ENCODE measurements around the gene JSRP1.
A peak's percentile ranks its signal among the peaks of the same experiment; 100 is the strongest.

JSRP1 gene

GRCh38 chr19:2246801-2247361 lies 9.3 kb downstream of the JSRP1 start:
- DNase-seq (ENCODE audit: low read depth): no peak

GRCh38 chr19:2246014-2246620 lies 10.1 kb downstream of the JSRP1 start:
- no peak for DNase-seq (ENCODE audit: low read depth)

- no peak for DNase-seq (ENCODE audit: low read depth)
These were observed 10.9 kb downstream of the JSRP1 start for GRCh38 chr19:2245273-2245672.

GRCh38 chr19:2244486-2244885 lies 11.7 kb downstream of the JSRP1 start:
- no peak for DNase-seq (ENCODE audit: low read depth)

DNA sequence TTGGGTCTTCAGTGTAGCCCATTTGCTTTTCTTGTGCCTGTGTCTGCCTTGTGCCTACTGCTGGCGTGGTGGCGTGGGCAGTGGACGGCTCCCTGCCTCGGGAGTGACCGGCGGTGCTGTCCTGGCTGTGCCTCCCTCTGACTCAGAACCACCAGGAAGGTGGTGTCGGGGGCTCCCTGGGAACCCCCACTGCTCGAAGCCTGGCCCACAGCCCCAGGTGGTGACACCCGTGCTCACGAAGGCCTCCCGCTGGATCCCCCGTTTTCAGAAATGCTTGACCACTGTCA lies 12.1 kb downstream of the JSRP1 start:
- no peak for DNase-seq (ENCODE audit: low read depth)

- DNase-seq (ENCODE audit: low read depth): no peak
These were observed 12.7 kb downstream of the JSRP1 start for GRCh38 chr19:2243274-2244124.

GRCh38 chr19:2242816-2243215 lies 13.4 kb downstream of the JSRP1 start:
- no peak for DNase-seq (ENCODE audit: low read depth)

GRCh38 chr19:2242092-2242537 lies 14.1 kb downstream of the JSRP1 start:
- DNase-seq (ENCODE audit: low read depth): no peak

DNA sequence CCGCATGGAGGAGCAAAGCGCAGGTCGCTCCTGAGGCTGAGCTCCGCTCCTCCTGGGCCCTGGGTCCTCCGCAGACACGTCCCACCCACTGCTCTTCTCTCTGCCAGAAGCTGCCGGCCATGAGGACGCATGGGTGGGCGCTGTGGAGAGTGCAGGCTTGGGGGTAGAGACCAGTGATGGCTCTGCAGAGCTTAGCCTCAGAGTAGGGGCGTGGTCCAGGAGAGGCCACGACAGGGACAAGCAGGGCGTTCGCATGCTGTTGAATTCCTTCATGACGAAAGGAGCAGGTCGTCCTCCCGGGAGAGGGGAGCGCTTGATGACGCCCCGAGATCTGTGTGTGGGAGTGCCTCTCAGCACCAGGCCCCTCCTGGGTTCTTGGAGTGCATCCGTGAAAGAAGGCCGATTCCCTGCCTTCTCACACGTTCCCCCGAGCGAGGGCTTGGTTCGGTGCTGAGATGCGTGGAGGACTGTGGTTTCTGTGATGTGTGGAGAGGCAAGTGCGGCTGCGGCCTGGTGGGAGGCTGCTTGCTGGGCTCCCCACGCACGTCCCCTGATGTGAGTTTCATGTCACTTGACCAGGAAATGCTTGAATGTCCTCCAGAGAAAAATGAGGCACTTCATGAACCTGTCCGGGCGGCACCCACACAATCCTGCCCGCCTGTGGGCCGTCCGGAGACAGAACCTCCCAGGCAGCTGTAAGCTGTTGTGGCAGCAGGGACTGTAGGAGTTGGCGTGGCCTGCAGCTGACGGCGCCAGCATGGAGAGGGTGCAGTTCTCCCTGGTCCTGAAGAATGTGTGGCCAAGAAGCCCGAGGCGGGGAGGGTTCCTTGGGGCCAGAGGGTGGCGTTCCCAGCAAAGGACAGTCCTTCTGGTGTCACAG lies 15.1 kb downstream of the JSRP1 start:
- no peak for DNase-seq (ENCODE audit: low read depth)

DNA sequence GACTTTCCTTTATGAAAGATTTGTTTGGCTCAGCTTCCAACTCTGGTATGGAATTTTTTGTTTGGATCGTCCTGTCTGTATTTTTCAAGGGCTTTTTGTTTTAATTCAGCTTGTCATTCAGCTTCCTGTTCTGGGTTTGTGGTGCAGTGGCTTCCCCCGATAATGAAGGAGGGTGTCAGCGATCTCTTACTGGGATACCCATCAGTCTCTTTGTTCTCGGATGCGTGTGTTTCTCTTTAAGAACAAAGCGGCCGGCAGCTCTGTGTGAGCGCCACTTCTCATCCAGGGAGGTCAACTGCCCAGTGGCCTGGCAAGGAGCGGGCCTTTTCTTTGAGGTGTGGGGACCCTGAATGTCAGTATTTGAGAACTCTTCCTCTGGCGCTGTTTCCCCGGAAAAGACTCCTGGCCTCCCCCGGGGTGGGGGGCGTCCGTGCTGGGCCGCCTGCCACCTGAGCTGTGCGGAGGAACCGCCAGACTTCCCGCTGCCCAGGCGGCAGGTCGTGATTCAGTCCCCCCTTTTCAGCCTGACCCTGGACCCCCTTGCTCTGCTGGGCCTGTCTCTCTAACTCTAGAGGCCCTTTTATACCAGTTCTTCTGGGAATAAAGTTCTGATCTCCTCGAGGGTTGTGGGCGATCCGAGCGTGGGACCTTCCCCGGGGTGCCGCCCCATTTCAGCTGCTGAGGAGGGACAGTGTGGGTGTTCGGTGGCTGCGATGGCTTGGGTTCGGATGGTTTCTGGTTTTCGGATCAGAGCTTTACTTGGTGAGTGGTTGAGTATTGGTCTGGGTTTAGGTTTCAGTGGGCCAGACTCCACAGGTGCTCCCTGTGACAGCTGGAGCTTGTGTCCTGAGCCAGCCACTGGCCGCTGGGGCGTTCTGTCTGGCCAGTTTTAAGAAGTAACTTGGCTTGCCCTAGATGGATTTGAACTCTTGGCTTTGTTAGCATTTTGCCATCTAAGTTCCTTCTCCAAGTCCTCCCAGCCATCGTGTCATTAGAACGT lies 16.1 kb downstream of the JSRP1 start:
- no peak for DNase-seq (ENCODE audit: low read depth)

GRCh38 chr19:2239173-2239572 lies 17.0 kb downstream of the JSRP1 start:
- no peak for DNase-seq (ENCODE audit: low read depth)

DNA sequence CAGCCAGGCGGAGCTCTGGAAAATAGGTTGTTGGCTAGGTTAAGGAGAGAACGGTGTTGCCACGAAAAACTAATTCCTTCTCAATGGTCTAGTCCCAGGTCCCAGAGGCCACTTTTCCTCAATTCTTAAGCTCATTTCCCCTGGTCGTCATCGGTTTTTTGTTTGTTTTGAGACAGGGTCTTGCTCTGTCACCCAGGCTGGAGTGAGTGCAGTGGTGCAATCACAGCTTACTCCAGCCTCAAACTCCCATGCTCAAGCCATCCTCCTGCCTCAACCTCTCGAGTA lies 18.4 kb downstream of the JSRP1 start:
- no peak for DNase-seq (ENCODE audit: low read depth)

GRCh38 chr19:2237051-2237868 lies 19.0 kb downstream of the JSRP1 start:
- no peak for DNase-seq (ENCODE audit: low read depth)

DNA sequence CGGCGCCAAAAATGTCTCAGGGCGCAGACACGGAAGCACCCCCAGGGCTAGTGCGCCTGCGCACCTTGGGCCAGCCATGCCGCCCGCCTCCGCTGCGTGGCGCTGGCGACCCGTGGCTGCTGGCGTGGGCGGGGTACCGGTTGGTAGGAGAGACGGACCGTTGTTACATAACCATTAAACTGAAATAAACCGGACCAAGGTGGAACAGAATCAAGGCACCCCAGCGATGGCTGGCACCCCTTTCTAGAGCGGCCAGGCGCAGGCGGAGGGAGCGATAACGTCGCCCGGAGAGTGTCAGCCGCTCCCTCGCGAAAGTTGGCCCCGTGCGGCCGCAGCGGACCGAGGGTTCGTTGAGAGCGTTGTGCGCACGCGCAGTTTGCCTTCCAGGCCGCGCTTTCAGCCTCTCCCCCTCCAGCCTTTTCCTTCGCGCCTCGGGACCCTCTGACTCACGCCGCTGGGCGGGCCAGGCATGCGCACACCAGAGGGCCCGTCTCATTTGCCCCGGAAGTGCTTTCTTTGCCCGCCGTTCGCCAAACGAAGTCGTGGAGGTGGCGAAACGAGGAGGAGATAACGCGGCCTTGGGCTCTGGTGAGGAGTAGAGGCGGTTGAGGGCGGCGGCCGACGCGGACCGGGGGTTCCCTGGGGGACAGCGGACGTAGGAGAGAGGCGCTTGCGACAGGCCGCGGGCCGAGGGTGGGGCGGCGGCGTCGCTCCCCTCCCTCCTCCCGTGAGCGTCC lies 19.7 kb downstream of the JSRP1 start, which contains the start of the genes PLEKHJ1 and SF3A2:
TSS of gene PLEKHJ1 (minus strand) at position 16 of the 737 bp plus-strand sequence. CDS start 81 bp downstream, outside the sequence.
TSS of gene SF3A2 (plus strand) at position 511 of the 737 bp plus-strand sequence. CDS start 6,595 bp downstream, outside the sequence.
- peak; percentile 99 for DNase-seq (ENCODE audit: low read depth)

DNA sequence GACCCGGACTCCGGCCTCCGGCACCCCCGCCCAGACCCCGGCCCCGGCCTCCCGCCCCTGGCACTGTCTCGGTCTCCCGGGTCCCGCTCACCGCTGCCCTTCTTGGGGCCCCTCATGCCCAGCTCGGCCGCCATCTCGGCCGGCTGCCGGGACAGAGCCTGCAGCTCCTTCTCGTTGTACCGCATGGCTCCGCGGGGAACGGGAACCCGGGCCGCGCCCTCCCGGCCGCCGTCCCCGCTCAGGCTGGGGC lies 20.2 kb downstream of the JSRP1 start:
- DNase-seq (ENCODE audit: low read depth): no peak

- DNase-seq (ENCODE audit: low read depth): no peak
These were observed 20.7 kb downstream of the JSRP1 start for GRCh38 chr19:2235381-2236063.

GRCh38 chr19:2234996-2235380 lies 21.2 kb downstream of the JSRP1 start:
- DNase-seq (ENCODE audit: low read depth): no peak

- no peak for DNase-seq (ENCODE audit: low read depth)
These were observed 22.5 kb downstream of the JSRP1 start for GRCh38 chr19:2233601-2234280.

Measured in activated T-cell treated with anti-CD3 and anti-CD28 coated beads for 48 hours (primary cell).